K562 (cell line): ENCODE results near the gene APOC1. TPM values are rescaled to one million over a fixed set of nuclear protein-coding genes. Genes with fewer than 3 reads are reported as not detected.
A peak's percentile ranks its signal among the peaks of the same experiment; 100 is the strongest.

ENCODE experiments used
- BRD4 ChIP-seq: fragments of 200-600 bp; sonication (generic); IDR thresholded peaks from 2 replicates; pipeline ENCODE4 v1.6.1; 2017; ENCODE audit warnings: inconsistent platforms
- CBX3 ChIP-seq, 2 experiments: IDR thresholded peaks; 1 replicate in 1 of 2; 2 replicates in 1 of 2; pipeline ENCODE4 v1.6.1; 2012; ENCODE audit warnings: inconsistent platforms in 2 of 2, low read length in 2 of 2, borderline replicate concordance in 1 of 2, control low read depth in 1 of 2
- KDM5B ChIP-seq: fragments of 200-600 bp; sonication (generic); IDR thresholded peaks from 2 replicates; pipeline ENCODE4 v1.6.1; 2012; ENCODE audit warnings: low read depth, mild to moderate bottlenecking, moderate library complexity, low read length, control low read depth, inconsistent platforms; ENCODE audit not compliant: insufficient replicate concordance
- MEIS2 ChIP-seq: fragments of 450-650 bp; IDR thresholded peaks from 2 replicates; pipeline ENCODE4 v1.6.1; 2014; ENCODE audit warnings: mild to moderate bottlenecking; ENCODE audit not compliant: partially characterized antibody
- NFATC3 ChIP-seq: fragments of 450-650 bp; IDR thresholded peaks from 2 replicates; pipeline ENCODE4 v1.6.1; 2017; ENCODE audit warnings: mild to moderate bottlenecking
- PHF8 ChIP-seq: fragments of 200-600 bp; sonication (generic); IDR thresholded peaks from 2 replicates; pipeline ENCODE4 v1.6.1; 2012; ENCODE audit warnings: mixed run types, mild to moderate bottlenecking, inconsistent platforms, low read length, moderate library complexity, borderline replicate concordance
- POLR3G ChIP-seq: IDR thresholded peaks from 2 replicates; pipeline ENCODE4 v1.6.1; 2011; ENCODE audit not compliant: insufficient read length, insufficient replicate concordance; ENCODE audit errors: extremely low read depth
- RBFOX2 ChIP-seq: fragments of 200-400 bp; formaldehyde crosslinking; IDR thresholded peaks from 2 replicates; pipeline ENCODE4 v1.6.1; 2017; ENCODE audit warnings: low read depth, mild to moderate bottlenecking, low read length, moderate library complexity
- RFX7 ChIP-seq: fragments of 250-450 bp; sonication (Bioruptor Pico); IDR thresholded peaks from 2 replicates; pipeline ENCODE4 v1.5.1; 2021; ENCODE audit warnings: mild to moderate bottlenecking
- TCF3 ChIP-seq: sonication (generic); formaldehyde crosslinking; IDR thresholded peaks from 2 replicates; pipeline ENCODE4 v1.4.0; 2020; ENCODE audit warnings: mild to moderate bottlenecking, missing genetic modification reagents
- ZBTB12 ChIP-seq: fragments of 250-450 bp; sonication (Bioruptor Pico); IDR thresholded peaks from 2 replicates; pipeline ENCODE4 v1.4.0; 2020
- ZBTB8A ChIP-seq: fragments of 450-650 bp; IDR thresholded peaks from 2 replicates; pipeline ENCODE4 v1.6.1; 2018; ENCODE audit warnings: mild to moderate bottlenecking, moderate library complexity; ENCODE audit not compliant: partially characterized antibody
- ZNF23 ChIP-seq: fragments of 250-450 bp; sonication (Bioruptor Pico); IDR thresholded peaks from 2 replicates; pipeline ENCODE4 v1.4.0; 2020; ENCODE audit warnings: mild to moderate bottlenecking
- ZNF592 ChIP-seq: fragments of 450-650 bp; IDR thresholded peaks from 2 replicates; pipeline ENCODE4 v1.6.1; 2017; ENCODE audit warnings: antibody characterized with exemption, mild to moderate bottlenecking
- polyA plus RNA-seq, 8 experiments: library from polyadenylated mRNA; depleted of rRNA in 4 of 8; stranded (reverse) in 5 of 8; unstranded in 3 of 8; fragments of >200 nt; fragmentation: Nextera tagmentation in 2 of 8; fragmentation: Illumina TruSeq in 1 of 8; extraction: Ambion mirVana in 2 of 8; extraction: Trizol in 1 of 8; gene quantifications; 2 replicates each; pipeline versions ENCODE4 v1.2.1 to v1.2.3, GENCODE V29; 2011 to 2014; ENCODE audit warnings: inconsistent platforms in 1 of 8, missing spikeins in 1 of 8
- total RNA-seq, 7 experiments: library from RNA; depleted of rRNA in 6 of 7; stranded (reverse); fragments of >200 nt in 6 of 7; fragmentation: Illumina TruSeq in 2 of 7; extraction: Trizol in 2 of 7; gene quantifications; 2 replicates each; pipeline versions ENCODE4 v1.2.1 to v1.2.3, GENCODE V29; 2011 to 2021; ENCODE audit warnings: low replicate concordance in 1 of 7
- TF ChIP-seq, protein P1 (sequence below): fragments of 250-450 bp; sonication (Bioruptor Pico); IDR thresholded peaks from 2 replicates; pipeline ENCODE4 v1.4.0; 2020; ENCODE audit warnings: mild to moderate bottlenecking, moderate library complexity, borderline replicate concordance
- TF ChIP-seq, protein P2 (sequence below): fragments of 450-650 bp; IDR thresholded peaks from 2 replicates; pipeline ENCODE4 v1.6.1; 2018; ENCODE audit not compliant: partially characterized antibody

APOC1 gene
- total and polyA plus RNA-seq, 9 of the 15 experiments (the other 6 are each of a cell fraction or from before 2014, with no cell fraction given) = 115 to 408 (median 220) TPM

GRCh38 chr19:44909775-44910174, 4.6 kb upstream of the APOC1 start (continued):
- TF ChIP-seq, protein P1, sequence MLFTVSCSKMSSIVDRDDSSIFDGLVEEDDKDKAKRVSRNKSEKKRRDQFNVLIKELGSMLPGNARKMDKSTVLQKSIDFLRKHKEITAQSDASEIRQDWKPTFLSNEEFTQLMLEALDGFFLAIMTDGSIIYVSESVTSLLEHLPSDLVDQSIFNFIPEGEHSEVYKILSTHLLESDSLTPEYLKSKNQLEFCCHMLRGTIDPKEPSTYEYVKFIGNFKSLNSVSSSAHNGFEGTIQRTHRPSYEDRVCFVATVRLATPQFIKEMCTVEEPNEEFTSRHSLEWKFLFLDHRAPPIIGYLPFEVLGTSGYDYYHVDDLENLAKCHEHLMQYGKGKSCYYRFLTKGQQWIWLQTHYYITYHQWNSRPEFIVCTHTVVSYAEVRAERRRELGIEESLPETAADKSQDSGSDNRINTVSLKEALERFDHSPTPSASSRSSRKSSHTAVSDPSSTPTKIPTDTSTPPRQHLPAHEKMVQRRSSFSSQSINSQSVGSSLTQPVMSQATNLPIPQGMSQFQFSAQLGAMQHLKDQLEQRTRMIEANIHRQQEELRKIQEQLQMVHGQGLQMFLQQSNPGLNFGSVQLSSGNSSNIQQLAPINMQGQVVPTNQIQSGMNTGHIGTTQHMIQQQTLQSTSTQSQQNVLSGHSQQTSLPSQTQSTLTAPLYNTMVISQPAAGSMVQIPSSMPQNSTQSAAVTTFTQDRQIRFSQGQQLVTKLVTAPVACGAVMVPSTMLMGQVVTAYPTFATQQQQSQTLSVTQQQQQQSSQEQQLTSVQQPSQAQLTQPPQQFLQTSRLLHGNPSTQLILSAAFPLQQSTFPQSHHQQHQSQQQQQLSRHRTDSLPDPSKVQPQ = no peak
- TF ChIP-seq ZBTB8A (no peak), ZBTB12 (CRISPR knock-in tag) (no peak), RBFOX2 (no peak), ZNF23 (CRISPR knock-in tag) (no peak), TCF3 (CRISPR knock-in tag) (0 out of 2 replicates have a peak, but pooled peaks have one; percentile 19), MEIS2 (peak; percentile 31), RFX7 (CRISPR knock-in tag) (no peak), CBX3 (IDR thresholded peaks at IDR 0.05; ENCODE audit: borderline replicate concordance in 1 of 2, low read length in 2 of 2) (peak in 1 of 2 experiments; percentile 17; a peak in 1 of 3 replicates), POLR3G (no peak), NFATC3 (no peak), BRD4 (no peak), ZNF592 (no peak), PHF8 (0 out of 2 replicates have a peak, but pooled peaks have one; percentile 1), KDM5B (peak; percentile 34)
- TF ChIP-seq, protein P2, sequence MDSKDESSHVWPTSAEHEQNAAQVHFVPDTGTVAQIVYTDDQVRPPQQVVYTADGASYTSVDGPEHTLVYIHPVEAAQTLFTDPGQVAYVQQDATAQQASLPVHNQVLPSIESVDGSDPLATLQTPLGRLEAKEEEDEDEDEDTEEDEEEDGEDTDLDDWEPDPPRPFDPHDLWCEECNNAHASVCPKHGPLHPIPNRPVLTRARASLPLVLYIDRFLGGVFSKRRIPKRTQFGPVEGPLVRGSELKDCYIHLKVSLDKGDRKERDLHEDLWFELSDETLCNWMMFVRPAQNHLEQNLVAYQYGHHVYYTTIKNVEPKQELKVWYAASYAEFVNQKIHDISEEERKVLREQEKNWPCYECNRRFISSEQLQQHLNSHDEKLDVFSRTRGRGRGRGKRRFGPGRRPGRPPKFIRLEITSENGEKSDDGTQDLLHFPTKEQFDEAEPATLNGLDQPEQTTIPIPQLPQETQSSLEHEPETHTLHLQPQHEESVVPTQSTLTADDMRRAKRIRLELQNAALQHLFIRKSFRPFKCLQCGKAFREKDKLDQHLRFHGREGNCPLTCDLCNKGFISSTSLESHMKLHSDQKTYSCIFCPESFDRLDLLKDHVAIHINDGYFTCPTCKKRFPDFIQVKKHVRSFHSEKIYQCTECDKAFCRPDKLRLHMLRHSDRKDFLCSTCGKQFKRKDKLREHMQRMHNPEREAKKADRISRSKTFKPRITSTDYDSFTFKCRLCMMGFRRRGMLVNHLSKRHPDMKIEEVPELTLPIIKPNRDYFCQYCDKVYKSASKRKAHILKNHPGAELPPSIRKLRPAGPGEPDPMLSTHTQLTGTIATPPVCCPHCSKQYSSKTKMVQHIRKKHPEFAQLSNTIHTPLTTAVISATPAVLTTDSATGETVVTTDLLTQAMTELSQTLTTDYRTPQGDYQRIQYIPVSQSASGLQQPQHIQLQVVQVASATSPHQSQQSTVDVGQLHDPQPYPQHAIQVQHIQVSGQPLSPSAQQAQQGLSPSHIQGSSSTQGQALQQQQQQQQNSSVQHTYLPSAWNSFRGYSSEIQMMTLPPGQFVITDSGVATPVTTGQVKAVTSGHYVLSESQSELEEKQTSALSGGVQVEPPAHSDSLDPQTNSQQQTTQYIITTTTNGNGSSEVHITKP = peak; percentile 98
